Type B pancreatic cell (in vitro differentiated cells): ENCODE results near the gene CD300LD. TPM values are rescaled to one million over a fixed set of nuclear protein-coding genes. Genes with fewer than 3 reads are reported as not detected.

Source experiments
- DNase-seq: peaks from one replicate; pipeline ENCODE4 v3.0.0; 2021; ENCODE audit warnings: mixed read lengths; ENCODE audit not compliant: unreplicated experiment; ENCODE audit errors: extremely low spot score
- H3K27ac Mint-ChIP-seq: 2 replicates; pipeline ENCODE4 v1.8.0; 2021; ENCODE audit warnings: mild to moderate bottlenecking, mixed read lengths
- H3K27me3 Mint-ChIP-seq: 2 replicates; pipeline ENCODE4 v1.8.0; 2021; ENCODE audit warnings: mixed read lengths
- H3K36me3 Mint-ChIP-seq: 2 replicates; pipeline ENCODE4 v1.8.0; 2021; ENCODE audit warnings: mixed read lengths
- H3K4me1 Mint-ChIP-seq: one replicate; pipeline ENCODE4 v1.8.0; 2021; ENCODE audit warnings: mixed read lengths; ENCODE audit not compliant: unreplicated experiment
- H3K4me3 Mint-ChIP-seq: 2 replicates; pipeline ENCODE4 v1.8.0; 2021; ENCODE audit warnings: mild to moderate bottlenecking, mixed read lengths
- H3K9me3 Mint-ChIP-seq: 2 replicates; pipeline ENCODE4 v1.8.0; 2021; ENCODE audit warnings: mixed read lengths
- total RNA-seq: library from RNA; stranded (reverse); gene quantifications from 2 replicates; pipeline ENCODE4 v1.2.1, GENCODE V29; 2021; ENCODE audit warnings: low replicate concordance
- TF ChIP-seq, protein P1 (sequence below): fragments of 200-600 bp; sonication (generic); conservative IDR thresholded peaks from 2 replicates; pipeline ENCODE4 v1.5.0; 2021; ENCODE audit warnings: antibody characterized with exemption, mild to moderate bottlenecking

CD300LD gene
- total RNA-seq, 1 donor from 2014 or later, result not detected

DNA sequence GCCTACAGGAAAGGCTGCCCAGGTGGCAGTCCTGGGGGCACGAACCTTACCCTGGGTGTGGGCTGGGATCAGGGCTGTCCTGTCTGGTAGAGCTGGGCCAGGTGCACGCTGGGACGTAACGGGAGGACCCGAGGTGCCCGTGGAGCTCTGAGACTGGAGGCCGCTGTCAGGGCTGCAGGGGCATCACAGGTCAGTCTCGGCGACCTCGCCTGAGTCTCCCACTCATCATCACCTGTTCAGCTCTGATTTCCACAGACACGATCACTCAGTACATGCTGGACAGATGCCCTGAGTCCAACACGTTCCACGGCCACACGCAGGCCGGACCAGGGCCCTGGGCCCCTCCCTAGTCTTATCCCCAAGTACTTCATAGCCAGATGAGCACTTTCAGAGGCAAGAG is 41.5 kb downstream of the CD300LD start:
- Mint-ChIP-seq H3K27me3 (peaks cover 19% of the 10 kb centered on the region), H3K4me3 (no peak overlapping the region), H3K27ac (no peak overlapping the region), H3K9me3 (no peaks in the 10 kb centered on the region), H3K36me3 (no peaks in the 10 kb centered on the region), H3K4me1 (no peaks in the 10 kb centered on the region)
- TF ChIP-seq, protein P1, sequence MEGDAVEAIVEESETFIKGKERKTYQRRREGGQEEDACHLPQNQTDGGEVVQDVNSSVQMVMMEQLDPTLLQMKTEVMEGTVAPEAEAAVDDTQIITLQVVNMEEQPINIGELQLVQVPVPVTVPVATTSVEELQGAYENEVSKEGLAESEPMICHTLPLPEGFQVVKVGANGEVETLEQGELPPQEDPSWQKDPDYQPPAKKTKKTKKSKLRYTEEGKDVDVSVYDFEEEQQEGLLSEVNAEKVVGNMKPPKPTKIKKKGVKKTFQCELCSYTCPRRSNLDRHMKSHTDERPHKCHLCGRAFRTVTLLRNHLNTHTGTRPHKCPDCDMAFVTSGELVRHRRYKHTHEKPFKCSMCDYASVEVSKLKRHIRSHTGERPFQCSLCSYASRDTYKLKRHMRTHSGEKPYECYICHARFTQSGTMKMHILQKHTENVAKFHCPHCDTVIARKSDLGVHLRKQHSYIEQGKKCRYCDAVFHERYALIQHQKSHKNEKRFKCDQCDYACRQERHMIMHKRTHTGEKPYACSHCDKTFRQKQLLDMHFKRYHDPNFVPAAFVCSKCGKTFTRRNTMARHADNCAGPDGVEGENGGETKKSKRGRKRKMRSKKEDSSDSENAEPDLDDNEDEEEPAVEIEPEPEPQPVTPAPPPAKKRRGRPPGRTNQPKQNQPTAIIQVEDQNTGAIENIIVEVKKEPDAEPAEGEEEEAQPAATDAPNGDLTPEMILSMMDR, result no peak
- no peak for DNase-seq

DNA sequence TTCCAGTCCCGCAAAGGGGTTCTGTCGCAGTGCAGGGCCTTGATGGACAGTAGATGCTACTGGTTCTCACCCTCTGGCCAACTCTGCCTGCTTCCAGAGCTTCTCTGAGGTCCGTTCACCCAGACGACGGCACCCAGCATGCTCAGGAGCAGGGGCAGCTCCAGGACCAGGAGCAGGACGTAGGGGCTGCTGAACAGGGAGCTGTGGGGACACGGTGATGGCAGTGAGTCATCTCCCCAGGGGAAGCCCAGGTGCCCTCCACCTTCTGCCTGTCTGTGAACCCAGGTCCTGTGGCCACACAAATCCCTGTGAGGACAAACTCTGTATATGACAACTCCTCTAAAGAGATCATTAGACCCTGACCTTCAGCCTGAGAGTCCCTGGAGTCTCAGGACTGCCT is 42.7 kb downstream of the CD300LD start:
- no peaks in the 10 kb centered on the region for H3K4me1 Mint-ChIP-seq
- no peak overlapping the region for H3K27ac Mint-ChIP-seq
- H3K27me3 Mint-ChIP-seq, result peaks cover 19% of the 10 kb centered on the region
- no peaks in the 10 kb centered on the region for H3K9me3 Mint-ChIP-seq
- DNase-seq, result no peak
- H3K4me3 Mint-ChIP-seq, result no peak overlapping the region
- H3K36me3 Mint-ChIP-seq, result no peaks in the 10 kb centered on the region
- TF ChIP-seq, protein P1, result no peak

DNA sequence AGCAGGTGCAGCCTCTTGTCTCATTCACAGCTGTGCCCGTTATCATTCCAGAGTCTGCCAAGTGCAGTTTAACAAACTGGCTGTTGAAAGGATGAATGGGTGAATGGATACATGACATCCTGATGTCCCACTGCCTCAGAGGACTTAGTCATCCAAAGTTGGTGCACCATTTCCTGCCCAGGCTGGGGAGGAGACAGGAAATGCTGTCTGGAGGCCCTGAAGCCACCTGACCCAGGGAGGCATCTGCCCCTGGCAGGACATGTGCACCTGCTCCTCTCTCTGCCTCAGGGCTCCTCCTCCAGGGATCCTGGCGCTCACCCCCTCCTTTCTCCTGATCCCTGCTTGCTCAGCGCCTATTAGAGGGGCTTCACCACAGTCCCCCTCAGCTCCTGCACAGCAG is 44.3 kb downstream of the CD300LD start:
- H3K36me3 Mint-ChIP-seq, result no peaks in the 10 kb centered on the region
- peaks cover 14% of the 10 kb centered on the region for H3K27me3 Mint-ChIP-seq

DNA sequence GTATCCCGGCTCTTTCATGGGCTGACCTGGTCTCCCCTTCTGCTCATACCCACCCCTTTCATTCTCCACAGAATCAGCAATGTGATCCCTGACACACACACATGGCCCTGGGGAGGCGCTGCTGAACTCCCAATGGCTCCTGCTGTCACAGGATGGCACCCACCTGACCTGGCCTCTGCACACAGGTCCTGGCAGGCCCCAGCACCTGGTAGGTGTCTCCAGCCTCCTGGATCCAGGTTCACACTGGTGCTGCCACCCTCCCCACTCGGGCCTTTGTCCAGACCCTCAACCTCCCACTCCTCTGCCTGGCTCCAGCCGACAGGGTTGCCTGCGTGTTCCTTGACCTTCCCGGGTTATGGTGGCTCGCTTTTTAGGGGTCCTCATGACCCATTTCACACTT is 44.8 kb downstream of the CD300LD start:
- no peak overlapping the region for H3K4me3 Mint-ChIP-seq
- no peaks in the 10 kb centered on the region for H3K9me3 Mint-ChIP-seq
- no peak for DNase-seq
- no peaks in the 10 kb centered on the region for H3K4me1 Mint-ChIP-seq
- no peaks in the 10 kb centered on the region for H3K36me3 Mint-ChIP-seq
- H3K27me3 Mint-ChIP-seq, result peaks cover 14% of the 10 kb centered on the region
- H3K27ac Mint-ChIP-seq, result no peak overlapping the region
- TF ChIP-seq, protein P1, result no peak

More for the DNA sequence above, 44.3 kb downstream of the CD300LD start:
- Mint-ChIP-seq H3K4me1 (no peaks in the 10 kb centered on the region), H3K4me3 (no peak overlapping the region), H3K27ac (no peak overlapping the region), H3K9me3 (no peaks in the 10 kb centered on the region)
- TF ChIP-seq, protein P1, result no peak
- DNase-seq, result no peak

DNA sequence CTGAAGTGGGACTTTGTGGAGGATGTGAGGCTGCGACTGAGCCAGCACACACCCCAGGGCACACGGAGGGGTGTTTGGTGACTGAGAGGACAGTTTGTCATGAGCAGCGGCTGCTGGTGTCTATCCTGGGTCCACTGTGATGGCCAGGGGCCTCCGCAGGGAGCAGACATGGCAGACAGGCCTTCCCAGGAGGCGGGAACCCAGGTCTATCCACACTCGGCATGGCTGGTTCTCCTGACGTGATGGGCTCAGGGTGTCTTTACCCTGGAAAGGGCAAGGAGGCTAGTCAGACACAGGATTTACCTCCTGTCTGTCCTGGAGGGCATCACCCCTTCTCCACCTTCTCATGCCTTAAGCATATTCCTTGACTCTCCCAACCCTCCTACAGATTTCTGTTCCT is 45.5 kb downstream of the CD300LD start:
- Mint-ChIP-seq H3K9me3 (no peaks in the 10 kb centered on the region), H3K36me3 (no peaks in the 10 kb centered on the region), H3K27me3 (peaks cover 12% of the 10 kb centered on the region), H3K4me1 (no peaks in the 10 kb centered on the region), H3K4me3 (no peak overlapping the region), H3K27ac (no peak overlapping the region)
- TF ChIP-seq, protein P1, result no peak
- DNase-seq, result no peak

DNA sequence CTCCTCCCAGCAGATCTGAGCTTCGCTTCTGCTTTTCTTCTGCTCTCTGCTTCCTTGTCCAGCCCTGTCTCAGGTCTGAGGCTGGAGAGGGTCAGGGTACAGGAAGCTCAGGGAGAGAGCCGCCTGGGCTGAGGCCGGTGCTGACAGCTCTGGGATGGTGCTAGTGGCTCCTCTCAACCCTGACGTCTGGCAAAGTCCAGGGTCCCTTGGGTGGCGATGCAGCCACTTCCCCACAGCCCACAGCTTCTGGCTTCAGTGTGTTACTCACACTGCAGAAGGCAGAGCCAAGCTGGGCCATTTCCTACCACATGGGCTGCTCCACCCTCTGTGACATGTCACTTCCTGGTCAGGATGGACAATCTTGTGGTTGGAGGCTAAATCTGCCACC is 46.2 kb downstream of the CD300LD start, which contains the start of gene CD300C:
TSS of gene CD300C (minus strand) at position 273 of the 388 bp plus-strand sequence. CDS start 333 bp downstream, outside the sequence.
- Mint-ChIP-seq H3K36me3 (no peaks in the 10 kb centered on the region), H3K27me3 (peaks cover 15% of the 10 kb centered on the region), H3K4me3 (no peak within 1 kb of the TSS), H3K27ac (no peak within 1 kb of the TSS), H3K4me1 (no peaks in the 10 kb centered on the region), H3K9me3 (no peaks in the 10 kb centered on the region)
- TF ChIP-seq, protein P1, result no peak
- DNase-seq, result no peak
